ENCODE results near the gene GABRG3. TPM values are rescaled to one million over a fixed set of nuclear protein-coding genes. Genes with fewer than 3 reads are reported as not detected.

The GABRG3 gene
- total RNA-seq, 1 experiment from 2014 or later, result 0.15 TPM

GRCh38 chr15:27087651-27088583, 116.9 kb downstream of the GABRG3 start:
- Histone ChIP-seq H3K23me2 (ENCODE audit: insufficient read length, low read depth, low read length, poor library complexity, severe bottlenecking) (no peaks in the 10 kb centered on the region), H4K91ac (ENCODE audit: insufficient read length, low read depth, low read length) (no peak overlapping the region), H4K8ac (replicated peaks; ENCODE audit: insufficient read length, low read depth, low read length) (no peak overlapping the region), H3K4ac (ENCODE audit: low read depth, low read length) (no peak overlapping the region), H2BK120ac (ENCODE audit: low read depth, low read length, poor library complexity, severe bottlenecking) (no peak overlapping the region), H2BK5ac (ENCODE audit: insufficient read length, low read length) (no peak overlapping the region), H3K14ac (ENCODE audit: insufficient read depth, low read length) (peak overlapping the region; percentile 33; the same call in 1 of the 2 replicates), H3T11ph (ENCODE audit: low read length) (no peak overlapping the region), H3K18ac (ENCODE audit: insufficient read length, low read depth, low read length) (peak overlapping the region; percentile 20), H3K27me3 (ENCODE audit: insufficient read depth, low read length) (no peaks in the 10 kb centered on the region), H2AK5ac (ENCODE audit: insufficient read length, low read length) (no peak overlapping the region), H2BK20ac (ENCODE audit: low read depth, low read length, poor library complexity, severe bottlenecking) (no peak overlapping the region), H2BK12ac (ENCODE audit: insufficient read length, low read depth, low read length) (no peak overlapping the region), H3K4me2 (ENCODE audit: insufficient read depth, insufficient read length, low read length) (no peak overlapping the region), H4K20me1 (ENCODE audit: control insufficient read depth, insufficient read depth, insufficient read length) (no peaks in the 10 kb centered on the region), H3K79me2 (ENCODE audit: insufficient read depth, low read length) (no peaks in the 10 kb centered on the region), H3K23ac (ENCODE audit: insufficient read length, low read depth, low read length) (no peak overlapping the region), H3K4me1 (ENCODE audit: insufficient read depth, low read length) (peaks cover 2% of the 10 kb centered on the region; the same call in 1 of the 2 replicates), H2AFZ (ENCODE audit: low read length) (no peak overlapping the region), H3K9me3 (ENCODE audit: control insufficient read depth, low read depth, low read length) (no peaks in the 10 kb centered on the region), H3K27ac (ENCODE audit: insufficient read length, low read depth, low read length) (no peak overlapping the region), H3K56ac (ENCODE audit: insufficient read length, low read depth, low read length) (no peak overlapping the region), H3K79me1 (ENCODE audit: insufficient read depth, low read depth, low read length, poor library complexity, severe bottlenecking) (no peaks in the 10 kb centered on the region), H3K9ac (ENCODE audit: extremely low read depth, insufficient read length, low read length) (no peak overlapping the region), H2BK15ac (ENCODE audit: low read depth, low read length) (no peak overlapping the region), H4K5ac (ENCODE audit: insufficient read length, low read depth, low read length) (no peak overlapping the region)
- no peak for TF ChIP-seq CTCF (conservative IDR thresholded peaks at IDR 0.05)
- Mint-ChIP-seq H3K27me3 (ENCODE audit: low read depth) (no peaks in the 10 kb centered on the region; the same call in 1 of the 2 replicates), H3K4me3 (no peak overlapping the region), H3K27ac (no peak overlapping the region), H3K36me3 (ENCODE audit: insufficient read depth in 1 of 3, low read depth in 3 of 3) (peaks cover 0 to 10% (median 2%) of the 10 kb centered on the region in 3 experiments; a peak in 3 of 7 replicates), H3K9me3 (peaks cover 6 to 9% of the 10 kb centered on the region in 2 experiments; a peak in 3 of 5 replicates), H3K4me1 (peaks cover 17 to 18% of the 10 kb centered on the region in 2 experiments)
- DNase-seq, result no peak
- no CpG with 5 or more reads among the region's 27 CpGs for WGBS (ENCODE audit: extremely low coverage, insufficient read length, low lambda C conversion rate)
